ENCODE measurements around the gene TIMP1. TPM values are rescaled to one million over a fixed set of nuclear protein-coding genes. Genes with fewer than 3 reads are reported as not detected.

Gene TIMP1
- total and polyA plus RNA-seq, 10 of the 15 experiments (the other 5 are each of a cell fraction or from before 2014, with no cell fraction given), result 101 to 341 (median 134) TPM

GRCh38 chrX:47583240-47583861, 1.1 kb downstream of the TIMP1 start:
- Histone ChIP-seq H3K4me2 (ENCODE audit: control insufficient read depth, insufficient read depth) (peak overlapping the region; percentile 79), H3K36me3 (ENCODE audit: control insufficient read depth in 2 of 2, insufficient read depth in 2 of 2, low read length in 1 of 2) (no peaks in the 10 kb centered on the region), H3K4me1 (ENCODE audit: control insufficient read depth, insufficient read depth, low read length) (peaks cover 8% of the 10 kb centered on the region), H4K20me1 (ENCODE audit: control insufficient read depth, insufficient read depth) (no peaks in the 10 kb centered on the region), H3K27ac (ENCODE audit: control insufficient read depth, insufficient read depth) (peak overlapping the region; percentile 10; the same call in 1 of the 2 replicates), H3K27me3 (replicated peaks in 1 of 2; ENCODE audit: control insufficient read depth in 2 of 2, insufficient read depth in 2 of 2, low read length in 1 of 2) (no peaks in the 10 kb centered on the region), H2AFZ (ENCODE audit: control insufficient read depth, low read depth, low read length) (no peak overlapping the region), H3K4me3 (peak overlapping the region; percentile 61), H3K9ac (ENCODE audit: control insufficient read depth, insufficient read depth, low read length) (peak overlapping the region; percentile 20; the same call in 1 of the 2 replicates), H3K9me3 (replicated peaks; ENCODE audit: control insufficient read depth, insufficient read depth, low read length) (no peaks in the 10 kb centered on the region), H3K79me2 (ENCODE audit: control insufficient read depth, insufficient read depth, low read length) (no peaks in the 10 kb centered on the region; the same call in 1 of the 2 replicates)
- BruUV-seq (replicated peaks), result no TSS peak
- no peak for ATAC-seq
- in situ Hi-C loops (cut with MboI), result no loop called here
- no peak for FAIRE-seq
- no peak for DNase-seq (ENCODE audit: low read depth, low spot score)
- ChIA-PET RAD21 (ENCODE audit: unreplicated experiment) (no interaction called here), CTCF (interaction anchor here (0.9 kb wide), 1 partner anchor 20 kb away, joined by 3 read pairs; no protein-coding TSS in a partner anchor), SMC1A (ENCODE audit: uncharacterized antibody, unreplicated experiment) (interaction anchor here (1.4 to 1.6 kb wide), 2 partner anchors 46 to 58 kb away, joined by 7 read pairs; no protein-coding TSS in a partner anchor), POLR2A (interaction anchor here (0.6 kb wide), 1 partner anchor 44 kb away, joined by 3 read pairs; no protein-coding TSS in a partner anchor)
- no peak for TF ChIP-seq CEBPZ (IDR thresholded peaks at IDR 0.05; ENCODE audit: low read depth, low read length)
- TF ChIP-seq, protein P1, sequence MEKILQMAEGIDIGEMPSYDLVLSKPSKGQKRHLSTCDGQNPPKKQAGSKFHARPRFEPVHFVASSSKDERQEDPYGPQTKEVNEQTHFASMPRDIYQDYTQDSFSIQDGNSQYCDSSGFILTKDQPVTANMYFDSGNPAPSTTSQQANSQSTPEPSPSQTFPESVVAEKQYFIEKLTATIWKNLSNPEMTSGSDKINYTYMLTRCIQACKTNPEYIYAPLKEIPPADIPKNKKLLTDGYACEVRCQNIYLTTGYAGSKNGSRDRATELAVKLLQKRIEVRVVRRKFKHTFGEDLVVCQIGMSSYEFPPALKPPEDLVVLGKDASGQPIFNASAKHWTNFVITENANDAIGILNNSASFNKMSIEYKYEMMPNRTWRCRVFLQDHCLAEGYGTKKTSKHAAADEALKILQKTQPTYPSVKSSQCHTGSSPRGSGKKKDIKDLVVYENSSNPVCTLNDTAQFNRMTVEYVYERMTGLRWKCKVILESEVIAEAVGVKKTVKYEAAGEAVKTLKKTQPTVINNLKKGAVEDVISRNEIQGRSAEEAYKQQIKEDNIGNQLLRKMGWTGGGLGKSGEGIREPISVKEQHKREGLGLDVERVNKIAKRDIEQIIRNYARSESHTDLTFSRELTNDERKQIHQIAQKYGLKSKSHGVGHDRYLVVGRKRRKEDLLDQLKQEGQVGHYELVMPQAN (conservative IDR thresholded peaks at IDR 0.05), result no peak
- no peak for TF ChIP-seq MTA3 (IDR thresholded peaks at IDR 0.05; ENCODE audit: borderline replicate concordance, low read length)
- TF ChIP-seq KLF5 (IDR thresholded peaks at IDR 0.05; ENCODE audit: partially characterized antibody), result no peak
- TF ChIP-seq E2F4 (IDR thresholded peaks at IDR 0.05; ENCODE audit: low read depth, low read length), result no peak
- intact Hi-C loops (cut with micrococcal nuclease; ENCODE audit: unreplicated experiment), result loop anchor here (5.0 kb wide), 1 partner anchor 44 kb away; the partner anchor contains the start of gene CFP
- WGBS (ENCODE audit: insufficient coverage, insufficient replicate concordance, low lambda C conversion rate, missing lambda C conversion rate), result 40% methylated on average over 8 of the region's 8 CpGs

Measured in GM12878 (cell line).